ENCODE measurements around the gene XRCC4. TPM values are rescaled to one million over a fixed set of nuclear protein-coding genes. Genes with fewer than 3 reads are reported as not detected.

Gene XRCC4
- total RNA-seq, 1 experiment from 2014 or later = 17.7 TPM

DNA sequence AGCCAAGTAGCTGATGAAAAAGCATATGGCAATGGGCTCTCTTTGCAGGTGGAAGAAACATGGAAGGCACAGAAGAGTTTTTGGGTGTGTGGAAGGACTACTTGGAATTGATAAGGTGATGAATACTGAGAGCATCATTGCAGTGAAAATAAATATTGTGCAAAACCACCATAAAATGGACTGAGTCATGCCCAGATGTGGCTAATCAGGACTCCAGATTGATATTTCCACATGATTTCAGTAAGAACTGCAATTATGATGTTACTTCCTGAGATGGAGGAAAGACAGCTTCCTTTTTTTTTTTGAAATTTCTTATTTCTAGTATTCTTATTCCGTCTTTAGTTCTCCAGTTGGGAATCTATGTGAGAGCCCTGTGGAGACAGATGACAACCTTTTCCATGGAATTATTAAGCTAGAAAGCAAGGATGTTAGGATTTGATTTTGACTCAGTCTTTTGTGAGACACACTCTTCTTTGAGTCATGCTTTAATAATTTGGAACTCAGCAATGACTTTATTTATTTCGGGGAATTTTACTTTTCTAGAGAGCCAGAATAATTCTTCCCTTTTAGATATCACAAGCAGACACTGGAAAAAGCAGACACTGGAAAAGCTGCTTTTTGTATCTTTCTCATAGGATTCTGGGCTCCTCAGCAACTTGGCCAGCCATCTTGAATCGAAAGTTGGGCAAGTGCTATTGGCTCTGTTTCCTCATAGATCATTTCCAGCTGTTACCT, 300.0 kb downstream of the XRCC4 start:
- peak; percentile 42 for DNase-seq (ENCODE audit: low read depth)

- no peak for DNase-seq (ENCODE audit: low read depth)
These were observed 301.4 kb downstream of the XRCC4 start for GRCh38 chr5:83378624-83379289.

DNA sequence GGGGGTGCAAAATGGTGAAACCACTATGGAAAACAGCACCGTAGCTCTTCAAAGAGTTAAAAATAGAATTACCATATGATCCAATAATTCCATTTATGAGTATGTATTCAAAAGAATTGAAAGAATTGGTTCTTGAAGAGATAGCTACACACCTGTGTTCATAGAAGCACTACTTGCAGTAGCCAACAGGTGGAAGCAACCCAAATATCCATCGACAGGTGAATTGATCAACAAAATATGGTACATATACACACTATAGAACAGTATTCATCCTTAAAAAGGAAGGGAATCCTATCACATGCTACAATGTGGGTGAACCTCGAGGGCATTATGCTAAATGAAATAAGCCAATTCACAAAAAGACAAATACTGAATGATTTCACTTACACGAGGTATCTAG, 308.5 kb downstream of the XRCC4 start:
- no peak for DNase-seq (ENCODE audit: low read depth)

GRCh38 chr5:83387041-83387440, 309.7 kb downstream of the XRCC4 start:
- no peak for DNase-seq (ENCODE audit: low read depth)

DNA sequence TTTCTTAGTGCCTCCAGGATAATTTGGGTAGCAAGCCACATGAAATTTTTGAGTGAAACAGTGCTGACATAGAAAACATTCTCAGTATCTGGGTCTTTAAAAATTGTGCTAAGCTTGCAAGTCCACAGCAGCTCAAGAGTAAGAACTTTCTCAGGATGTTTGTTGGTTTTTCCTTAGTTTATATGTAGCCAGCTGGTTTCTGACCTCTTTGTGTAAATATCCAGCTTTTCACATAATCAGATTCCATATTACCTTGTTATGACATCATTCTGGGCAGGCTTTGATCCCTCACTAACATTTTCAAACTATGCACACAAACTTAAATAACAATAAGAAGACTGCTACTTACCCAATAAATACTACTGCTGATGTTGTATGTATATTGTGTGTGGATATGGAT, 311.3 kb downstream of the XRCC4 start:
- no peak for DNase-seq (ENCODE audit: low read depth)

DNA sequence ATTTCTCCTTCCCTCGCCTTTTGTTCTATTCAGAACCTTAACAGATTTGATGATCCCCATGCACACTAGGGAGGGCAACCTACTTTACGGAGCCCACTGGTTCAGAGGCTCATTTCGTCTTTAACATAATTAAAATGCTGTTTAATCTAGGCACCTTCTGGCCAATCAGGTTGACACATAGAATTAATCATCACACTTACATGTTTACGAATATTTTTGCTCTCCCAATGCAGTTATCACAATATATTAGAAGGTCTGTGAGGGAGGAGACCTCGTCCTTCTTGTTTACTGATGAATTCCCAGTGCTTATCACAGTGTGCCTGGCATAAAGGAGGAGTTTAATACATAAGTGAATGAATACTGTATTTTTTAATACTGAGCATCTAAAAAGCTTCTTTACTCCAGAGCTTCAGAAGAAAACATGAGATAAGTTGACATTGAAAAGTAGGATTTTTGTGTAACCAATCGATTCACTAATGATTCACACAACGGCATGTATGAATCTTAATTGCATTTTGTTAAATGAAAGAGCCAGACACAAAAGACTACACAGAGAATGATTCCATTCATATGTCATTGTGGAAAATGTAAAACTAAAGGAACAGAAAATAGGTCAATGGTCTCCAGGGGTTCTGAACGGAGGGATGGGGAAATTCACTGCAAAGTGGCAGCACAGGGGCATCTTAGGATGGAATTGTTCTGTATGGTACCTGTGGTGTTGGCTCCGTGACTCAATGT, 315.6 kb downstream of the XRCC4 start:
- no peak for DNase-seq (ENCODE audit: low read depth)

DNA sequence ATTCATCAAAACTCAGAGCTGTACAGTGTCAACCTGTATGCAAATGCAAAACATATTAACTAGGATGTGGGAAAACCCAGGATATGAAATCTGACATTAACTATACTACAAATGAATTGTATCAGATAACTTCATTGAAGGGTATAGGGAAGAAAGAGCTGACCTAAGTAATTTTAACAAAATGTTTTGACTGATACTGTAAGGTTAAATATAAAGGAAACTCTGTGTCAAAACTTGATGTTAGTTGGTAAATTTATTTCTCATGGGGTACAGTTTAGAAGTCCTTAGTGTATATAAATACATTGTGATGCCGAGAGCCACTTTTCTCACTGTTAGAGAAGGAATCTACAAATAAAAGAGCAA, 316.1 kb downstream of the XRCC4 start:
- no peak for DNase-seq (ENCODE audit: low read depth)

DNA sequence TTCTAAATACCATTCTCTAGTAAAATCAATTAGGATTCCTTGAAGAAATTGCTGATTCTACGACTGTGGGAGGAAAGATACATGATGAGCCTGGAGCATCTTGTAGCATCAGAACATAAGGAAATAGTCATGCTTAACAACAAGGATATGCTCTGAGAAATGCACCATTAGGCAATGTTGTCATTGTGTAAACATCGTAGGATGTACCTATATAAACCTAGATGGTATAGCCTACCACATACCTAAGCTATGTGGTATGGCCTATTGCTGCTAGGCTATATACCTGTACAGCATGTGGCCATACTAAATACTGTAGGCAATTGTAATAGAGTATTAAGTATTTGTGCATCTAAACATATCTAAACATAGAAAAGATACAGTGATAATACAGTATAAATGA, 316.8 kb downstream of the XRCC4 start:
- no peak for DNase-seq (ENCODE audit: low read depth)

DNA sequence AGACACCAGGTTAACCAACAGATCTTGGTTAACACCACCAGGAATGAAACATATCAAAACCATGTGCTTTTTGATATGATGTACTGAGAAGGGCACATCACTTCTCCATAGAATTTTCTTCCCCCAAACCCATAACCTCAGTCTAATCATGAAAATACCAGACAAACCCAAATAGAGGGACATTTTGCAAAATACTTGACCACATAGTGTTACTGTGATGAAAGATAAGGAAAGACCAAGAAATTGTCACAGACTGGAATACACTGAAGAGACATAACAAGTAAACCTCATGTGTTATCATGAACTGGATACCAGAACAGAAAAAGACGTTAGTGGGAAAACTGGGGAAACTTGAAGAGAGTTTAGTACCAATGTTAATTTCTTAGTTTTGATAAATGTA, 319.3 kb downstream of the XRCC4 start:
- DNase-seq (ENCODE audit: low read depth) = no peak

DNA sequence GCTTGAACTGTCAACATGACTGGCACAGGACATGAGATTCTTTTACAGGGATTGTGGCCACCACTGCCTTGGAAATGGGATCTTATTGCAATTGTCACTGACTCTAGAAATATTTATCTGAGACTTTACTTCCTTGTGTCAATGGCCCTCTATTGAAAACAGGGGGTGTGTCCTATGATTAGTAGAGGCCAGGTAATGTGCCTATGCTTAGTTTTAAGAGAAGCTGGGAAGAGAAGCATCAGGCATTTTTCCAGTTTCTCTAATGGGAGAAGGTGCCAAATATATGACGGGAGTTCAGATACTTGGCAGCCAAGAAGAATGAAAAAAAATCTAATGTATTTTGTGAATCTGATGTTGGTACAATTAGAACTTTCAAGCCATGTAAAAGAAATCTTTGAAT, 320.3 kb downstream of the XRCC4 start:
- no peak for DNase-seq (ENCODE audit: low read depth)

- no peak for DNase-seq (ENCODE audit: low read depth)
These were observed 322.9 kb downstream of the XRCC4 start for GRCh38 chr5:83400241-83400640.

DNA sequence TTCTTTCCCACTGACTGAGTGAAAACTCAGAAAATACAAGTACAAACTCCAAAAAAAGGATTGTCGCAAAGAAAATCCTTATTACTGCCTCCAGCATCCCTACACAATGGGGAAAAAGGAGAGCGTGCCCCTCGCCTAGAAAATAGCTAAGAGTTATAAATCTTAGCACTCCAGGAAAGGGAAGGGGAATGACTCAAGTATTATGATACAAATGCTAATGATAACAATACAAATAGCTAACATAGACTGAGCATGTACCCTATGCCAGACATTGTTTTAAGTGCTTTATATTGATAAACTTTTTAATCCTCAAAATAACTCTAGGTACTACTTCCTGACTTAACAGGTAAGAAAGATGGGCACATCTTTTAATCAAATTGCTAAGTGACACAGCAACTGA, 323.4 kb downstream of the XRCC4 start:
- no peak for DNase-seq (ENCODE audit: low read depth)

DNA sequence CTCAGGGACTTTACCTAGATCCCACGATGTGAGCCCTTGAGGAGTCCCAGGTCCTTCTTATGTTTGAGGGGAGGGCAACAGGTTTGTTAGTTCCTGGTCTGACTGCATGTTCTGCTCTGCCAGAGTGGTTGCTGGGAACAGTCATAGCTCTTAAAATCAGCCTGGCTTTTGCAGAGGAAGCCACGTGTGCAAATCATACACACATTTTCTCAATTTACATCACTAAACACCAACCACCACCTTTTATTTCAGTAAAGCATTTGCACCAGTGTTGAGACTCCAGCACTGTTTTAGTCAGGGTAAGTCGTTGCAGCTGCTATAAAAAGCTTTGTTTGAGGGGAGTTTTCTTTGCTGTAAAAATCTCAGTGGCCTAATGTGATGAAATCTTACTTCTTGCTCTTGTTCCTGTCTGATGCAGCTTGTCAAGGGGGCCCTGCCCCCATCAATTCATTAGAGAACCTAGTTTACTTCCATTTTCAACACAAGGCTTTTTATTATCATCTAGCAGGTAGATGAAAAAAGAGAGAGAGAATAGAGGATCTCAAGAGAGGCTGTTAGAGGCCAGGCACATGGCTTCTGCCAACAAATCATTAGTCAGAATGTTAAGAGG, 323.9 kb downstream of the XRCC4 start:
- DNase-seq (ENCODE audit: low read depth) = peak; percentile 3

- DNase-seq (ENCODE audit: low read depth) = no peak
These were observed 324.4 kb downstream of the XRCC4 start for GRCh38 chr5:83401775-83402174.

Small RNA genes lying within 50 kb of the gene (small RNA-seq; reads per million reads assigned to genes)
- gene SCARNA18 = 0.23 reads per million, percentile 9 among the genes with 10 or more reads in this experiment

Other genes starting within 250 kb of the XRCC4 start
- gene TMEM167A, start 153 bp upstream of the XRCC4 start, total RNA-seq (2014; rRNA removed; shearing (Covaris generic)) = 46.2 and 63.9 TPM in 2 replicates

All from HT1080 (cell line).